Right atrium auricular region (tissue), 2 donors: Measurements from ENCODE around the gene IGFBP7. TPM values are rescaled to one million over a fixed set of nuclear protein-coding genes. Genes with fewer than 3 reads are reported as not detected.
A peak's percentile ranks its signal among the peaks of the same experiment; 100 is the strongest.

Experiments
- DNase-seq: peaks from one replicate; pipeline ENCODE4 v3.0.0-alpha.2; 2019; ENCODE audit warnings: low spot score
- H3K27ac ChIP-seq, 2 donors: fragments of 200-600 bp; sonication (generic); 1 replicate in 1 of 2; 2 replicates in 1 of 2; pipeline ENCODE4 v1.5.1; 2016 to 2019
- H3K27me3 ChIP-seq, 2 donors: fragments of 200-600 bp; sonication (generic); one replicate each; pipeline versions ENCODE4 v1.5.1 to v1.6.0; 2017 to 2019
- H3K36me3 ChIP-seq: fragments of 200-600 bp; sonication (generic); one replicate; pipeline ENCODE4 v1.5.1; 2016
- H3K4me1 ChIP-seq, 2 donors: fragments of 200-600 bp; sonication (generic); one replicate each; pipeline versions ENCODE4 v1.5.1 to v1.6.0; 2017 to 2019
- H3K4me3 ChIP-seq, 2 donors: fragments of 200-600 bp; sonication (generic); 1 replicate in 1 of 2; 2 replicates in 1 of 2; pipeline ENCODE4 v1.5.1; 2017 to 2019; ENCODE audit warnings: mild to moderate bottlenecking in 1 of 2, moderate library complexity in 1 of 2
- H3K9me3 ChIP-seq, 2 donors: fragments of 200-600 bp; sonication (generic); one replicate each; pipeline ENCODE4 v1.5.1; 2019
- CTCF ChIP-seq, 2 donors: fragments of 200-600 bp; sonication (generic); IDR thresholded peaks; one replicate each; pipeline ENCODE4 v1.5.1; 2019; ENCODE audit warnings: antibody characterized with exemption in 2 of 2
- total RNA-seq, 2 donors: library from RNA; depleted of rRNA; stranded (reverse); fragments of >200 nt; gene quantifications; one replicate each; pipeline ENCODE4 v1.1.0, GENCODE V29; 2016

The IGFBP7 gene
- total RNA-seq, 2 donors from 2014 or later: 866 to 898 TPM

GRCh38 chr4:57089549-57089948 lies 20.6 kb downstream of the IGFBP7 start:
- Histone ChIP-seq H3K27ac (no peak overlapping the region), H3K4me1 (peaks cover 0 to 34% of the 10 kb centered on the region in 2 donors), H3K9me3 (no peaks in the 10 kb centered on the region), H3K36me3 (no peaks in the 10 kb centered on the region), H3K27me3 (no peaks in the 10 kb centered on the region), H3K4me3 (no peak overlapping the region)
- no peak for DNase-seq
- no peak for TF ChIP-seq CTCF (IDR thresholded peaks at IDR 0.05)

- Histone ChIP-seq H3K9me3 (no peaks in the 10 kb centered on the region), H3K36me3 (no peaks in the 10 kb centered on the region), H3K27me3 (no peaks in the 10 kb centered on the region), H3K4me1 (peaks cover 0 to 34% of the 10 kb centered on the region in 2 donors), H3K4me3 (no peak overlapping the region), H3K27ac (no peak overlapping the region)
- no peak for DNase-seq
- no peak for TF ChIP-seq CTCF (IDR thresholded peaks at IDR 0.05)
Observed at GRCh38 chr4:57086031-57086723, 24.0 kb downstream of the IGFBP7 start.

DNA sequence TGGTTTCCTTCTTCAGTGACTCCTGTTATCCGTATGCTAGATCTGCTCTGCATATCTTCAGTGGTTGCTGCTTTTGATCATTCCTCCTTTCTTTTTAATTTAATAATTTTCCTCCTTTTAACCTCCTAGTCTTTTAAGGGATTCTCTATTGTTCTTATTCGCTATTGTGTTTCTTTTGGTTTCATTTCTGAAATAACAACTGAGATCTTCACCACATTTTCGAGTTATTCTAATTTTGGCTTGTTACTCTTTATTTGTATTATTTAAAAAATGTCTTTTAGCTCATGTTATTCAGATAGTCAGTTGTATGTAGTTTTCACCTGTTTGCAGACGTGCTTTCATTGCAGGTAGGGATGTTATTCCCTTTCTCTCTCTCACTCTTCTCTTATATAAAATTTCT lies 24.9 kb downstream of the IGFBP7 start:
- Histone ChIP-seq H3K27me3 (no peaks in the 10 kb centered on the region), H3K36me3 (no peaks in the 10 kb centered on the region), H3K4me3 (no peak overlapping the region), H3K9me3 (no peaks in the 10 kb centered on the region), H3K27ac (no peak overlapping the region), H3K4me1 (peaks cover 0 to 33% of the 10 kb centered on the region in 2 donors)
- DNase-seq: no peak
- TF ChIP-seq CTCF (IDR thresholded peaks at IDR 0.05): no peak

DNA sequence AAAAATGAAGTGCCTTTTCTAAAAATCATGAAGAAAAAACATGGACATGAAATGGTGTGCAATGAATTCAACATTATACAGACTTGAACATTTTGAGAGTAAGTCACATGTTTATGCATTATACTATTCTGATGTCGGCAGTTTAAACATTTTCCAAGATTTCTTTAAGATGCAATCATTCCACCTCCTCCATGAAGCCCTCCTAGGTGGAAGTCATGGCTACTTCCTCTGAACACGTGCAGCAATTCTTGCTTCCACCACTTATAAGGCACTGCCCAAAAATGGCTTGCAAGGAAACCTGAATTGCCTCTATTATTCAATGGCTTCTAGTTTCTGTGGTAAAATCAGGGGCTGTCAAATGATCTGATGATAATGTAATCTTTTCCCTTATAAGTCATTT lies 25.8 kb downstream of the IGFBP7 start:
- H3K27ac ChIP-seq: no peak overlapping the region
- peaks cover 0 to 42% of the 10 kb centered on the region in 2 donors for H3K4me1 ChIP-seq
- no peaks in the 10 kb centered on the region for H3K27me3 ChIP-seq
- TF ChIP-seq CTCF (IDR thresholded peaks at IDR 0.05): no peak
- DNase-seq: no peak
- no peaks in the 10 kb centered on the region for H3K36me3 ChIP-seq
- no peaks in the 10 kb centered on the region for H3K9me3 ChIP-seq
- H3K4me3 ChIP-seq: no peak overlapping the region

- no peaks in the 10 kb centered on the region for H3K27me3 ChIP-seq
- H3K4me3 ChIP-seq: no peak overlapping the region
- no peaks in the 10 kb centered on the region for H3K36me3 ChIP-seq
- peak overlapping the region in 1 of 2 donors; percentile 67 for H3K27ac ChIP-seq
- TF ChIP-seq CTCF (IDR thresholded peaks at IDR 0.05): no peak
- no peaks in the 10 kb centered on the region for H3K9me3 ChIP-seq
- DNase-seq: no peak
- peaks cover 0 to 49% of the 10 kb centered on the region in 2 donors for H3K4me1 ChIP-seq
Observed at GRCh38 chr4:57083090-57083489, 27.1 kb downstream of the IGFBP7 start.
